Kidney glomerular epithelial cell (primary cell): ENCODE measurements around the gene OR2AG2.

Source experiments
- DNase-seq: peaks from one replicate; lab custom pipeline; 2025; lab: John Stamatoyannopoulos, UW

Gene OR2AG2

DNA sequence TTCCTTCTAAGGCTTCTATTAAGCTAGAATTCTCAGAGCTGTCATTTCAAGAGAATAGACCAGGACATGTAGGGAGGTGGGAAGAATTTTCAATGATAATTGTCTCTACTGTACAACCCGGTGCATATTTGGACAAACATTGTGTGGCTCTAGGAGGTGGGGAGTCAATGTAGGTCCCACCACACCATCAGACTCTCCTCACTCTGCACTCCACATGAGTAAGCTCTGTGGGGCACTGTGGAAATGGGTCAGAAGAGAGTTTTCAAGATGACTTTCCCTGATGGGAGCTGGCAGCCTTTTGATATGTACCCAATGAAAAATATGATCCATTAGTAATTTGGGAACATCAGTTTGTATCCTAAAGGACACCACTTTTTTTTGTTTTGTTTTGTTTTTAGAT lies 33.2 kb downstream of the OR2AG2 start:
- no peak for DNase-seq

DNA sequence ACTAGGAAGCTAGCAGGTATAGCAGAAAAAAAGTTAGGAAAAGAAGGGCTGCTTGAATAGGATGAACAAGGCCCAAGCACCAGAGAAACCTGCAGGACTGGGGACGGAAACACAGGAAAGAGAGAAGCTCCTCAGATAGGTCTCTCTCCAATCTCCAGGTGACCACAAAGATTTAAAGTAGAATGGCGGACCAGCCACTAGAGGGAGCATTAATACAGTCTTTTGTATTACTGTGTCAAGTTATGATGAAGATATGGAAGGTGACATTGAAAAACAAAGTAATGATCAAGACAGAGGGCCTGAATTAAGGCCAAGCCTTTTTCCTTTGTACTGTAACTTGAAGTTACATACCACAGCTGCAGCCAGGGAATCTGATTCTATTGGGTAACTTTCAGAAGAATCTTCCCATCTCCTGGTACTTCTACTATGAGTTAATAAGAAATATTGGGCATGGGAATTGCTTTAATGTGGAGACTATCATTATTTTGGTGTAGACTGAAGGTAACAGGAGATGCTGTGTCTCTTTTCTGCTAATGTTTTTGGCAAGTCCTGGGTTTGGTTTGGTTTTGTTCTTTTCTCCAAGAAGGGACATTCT lies 33.8 kb downstream of the OR2AG2 start:
- peak; percentile 54 for DNase-seq

DNA sequence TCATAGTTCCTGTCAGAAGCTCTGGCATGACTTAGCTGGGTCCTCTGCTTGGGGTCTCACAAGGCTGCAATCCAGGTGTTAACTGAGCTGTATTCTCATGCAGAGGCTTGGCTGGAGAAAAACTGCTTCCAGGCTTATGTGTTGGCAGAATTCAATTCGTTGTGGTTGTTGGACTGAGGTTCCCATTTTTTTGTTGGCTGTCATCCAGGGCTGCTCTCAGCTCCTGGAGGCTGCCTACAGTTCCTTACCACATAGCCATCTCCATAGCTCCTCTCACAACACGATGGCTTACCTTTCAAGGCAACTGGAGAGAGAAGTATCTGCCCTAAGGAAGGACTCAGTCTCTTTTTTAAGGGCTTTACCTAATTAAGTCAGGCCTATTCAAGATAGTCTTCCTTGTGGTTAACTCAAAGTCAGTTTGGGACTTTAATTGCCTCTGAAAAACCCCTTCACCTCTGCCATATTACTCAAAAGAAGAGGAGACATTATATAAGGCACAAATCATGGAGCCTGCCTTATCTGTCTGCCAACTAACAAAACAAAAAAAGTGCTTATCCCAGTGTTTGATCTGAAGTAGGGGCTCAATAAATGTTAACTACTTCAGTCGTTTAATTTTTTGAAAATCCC lies 35.2 kb downstream of the OR2AG2 start:
- no peak for DNase-seq

DNA sequence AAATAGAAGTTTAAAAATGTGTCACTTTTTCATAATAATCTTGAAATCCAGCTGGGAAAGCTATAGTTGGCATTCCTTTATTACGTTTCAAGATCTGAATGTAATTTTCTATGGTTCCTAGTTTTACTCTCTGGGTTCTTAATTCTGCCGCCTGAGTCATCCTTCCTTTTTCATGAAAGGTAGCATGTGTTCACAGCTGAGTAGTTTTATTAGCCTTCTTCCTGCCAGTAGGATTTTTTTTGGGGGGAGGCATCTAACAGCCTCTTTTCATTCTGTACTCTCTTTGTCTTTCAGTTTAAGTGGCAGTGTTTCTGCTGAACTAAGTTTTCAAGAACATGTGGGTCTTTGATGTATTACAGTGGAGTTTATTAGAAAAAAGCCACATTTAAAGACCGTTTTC lies 36.5 kb downstream of the OR2AG2 start:
- DNase-seq = peak; percentile 78

DNA sequence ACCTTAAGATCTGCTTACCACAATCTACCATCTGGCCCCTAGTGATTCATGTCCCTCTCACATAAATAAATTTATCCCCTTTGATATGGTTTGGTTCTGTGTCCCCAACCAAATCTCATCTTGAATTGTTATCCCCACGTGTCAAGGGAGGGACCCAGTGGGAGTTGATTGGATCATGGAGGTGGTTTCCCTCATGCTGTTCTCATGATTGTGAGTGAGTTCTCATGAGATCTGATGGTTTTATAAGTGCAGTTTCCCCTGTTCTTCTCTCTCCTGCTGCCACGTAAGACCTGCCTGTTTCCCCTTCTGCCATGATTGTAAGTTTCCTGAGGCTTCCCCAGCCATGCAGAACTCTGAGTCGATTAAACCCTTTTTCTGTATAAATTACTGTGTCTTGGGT lies 37.2 kb downstream of the OR2AG2 start:
- DNase-seq = no peak

DNA sequence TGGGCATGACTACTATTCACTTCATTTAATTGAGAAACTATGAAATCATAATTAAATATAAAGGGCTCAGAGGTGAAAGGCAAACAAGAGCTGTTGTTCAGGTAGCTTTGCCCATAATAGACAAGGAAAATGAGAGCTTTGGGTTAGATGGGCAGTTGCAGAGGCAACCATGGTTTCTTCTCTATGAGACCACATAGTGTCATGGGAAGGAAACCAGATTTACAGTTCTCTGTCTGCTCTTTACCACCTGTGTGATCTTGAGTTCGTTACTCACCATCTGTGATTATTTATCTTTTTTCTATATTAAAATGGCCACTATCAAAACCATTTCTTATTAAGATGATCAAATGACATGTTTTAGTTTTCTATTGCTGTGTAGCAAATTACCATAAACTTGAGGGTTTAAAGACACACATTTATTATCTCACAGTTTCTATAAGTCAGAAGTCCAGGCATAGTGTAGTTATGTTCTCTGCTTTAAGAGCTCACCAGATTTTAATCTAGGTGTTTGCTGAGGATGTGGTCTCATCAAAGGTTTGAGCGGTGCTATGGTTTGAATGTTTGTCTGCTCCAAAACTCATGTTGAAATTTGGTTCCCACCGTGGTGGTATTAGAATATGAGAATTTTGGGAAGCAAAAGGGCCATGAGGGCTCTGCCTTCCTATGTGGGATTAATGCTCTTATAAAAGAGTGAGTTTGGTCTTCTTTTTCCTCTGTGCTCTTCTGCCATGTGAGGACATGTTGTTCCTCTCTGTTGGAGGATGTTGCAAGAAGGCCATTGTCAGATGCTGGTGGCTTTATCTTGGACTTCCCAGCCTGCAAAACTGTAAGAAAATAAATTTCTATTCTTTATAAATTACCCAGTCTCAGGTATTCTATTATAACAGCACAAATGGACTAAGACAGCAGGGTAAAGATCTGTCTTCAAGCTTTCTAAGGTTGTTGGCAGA lies 38.2 kb downstream of the OR2AG2 start:
- DNase-seq = no peak

DNA sequence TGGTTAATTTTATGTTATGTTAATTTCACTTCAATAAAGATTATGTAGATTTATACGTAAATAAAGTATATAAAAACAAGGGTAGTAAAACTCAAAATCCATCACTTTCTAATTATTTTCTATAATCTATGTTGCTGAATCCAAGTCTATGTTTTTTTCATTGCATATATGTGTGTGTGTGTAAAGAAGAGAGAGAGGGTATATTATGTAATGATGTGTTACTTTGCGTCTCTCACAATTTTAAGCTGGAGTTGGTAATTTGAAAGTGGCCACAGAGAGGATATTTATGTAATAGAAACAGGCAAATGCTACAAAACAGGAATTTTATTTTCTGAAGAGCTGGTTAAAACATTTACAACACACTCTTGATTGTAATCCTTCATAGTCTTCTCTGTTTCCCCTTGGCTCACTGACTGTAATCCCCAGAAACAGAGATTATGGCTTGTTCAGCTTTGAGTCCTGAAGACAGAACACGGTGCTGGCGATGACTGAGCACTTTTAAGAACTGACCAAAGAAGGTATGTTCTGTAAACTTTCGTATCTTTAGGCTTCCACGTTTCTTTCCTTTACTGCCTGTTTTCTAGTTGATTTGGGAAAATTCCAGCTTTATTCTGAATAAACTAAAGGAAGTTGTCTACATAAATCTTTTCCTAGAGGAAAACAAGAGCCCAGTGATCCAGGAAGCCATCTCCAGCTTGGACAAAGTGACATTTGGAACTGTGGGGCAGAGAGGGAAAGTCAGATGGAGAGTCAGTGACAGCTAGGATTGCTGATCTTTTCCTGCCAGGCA lies 43.6 kb downstream of the OR2AG2 start:
- no peak for DNase-seq

DNA sequence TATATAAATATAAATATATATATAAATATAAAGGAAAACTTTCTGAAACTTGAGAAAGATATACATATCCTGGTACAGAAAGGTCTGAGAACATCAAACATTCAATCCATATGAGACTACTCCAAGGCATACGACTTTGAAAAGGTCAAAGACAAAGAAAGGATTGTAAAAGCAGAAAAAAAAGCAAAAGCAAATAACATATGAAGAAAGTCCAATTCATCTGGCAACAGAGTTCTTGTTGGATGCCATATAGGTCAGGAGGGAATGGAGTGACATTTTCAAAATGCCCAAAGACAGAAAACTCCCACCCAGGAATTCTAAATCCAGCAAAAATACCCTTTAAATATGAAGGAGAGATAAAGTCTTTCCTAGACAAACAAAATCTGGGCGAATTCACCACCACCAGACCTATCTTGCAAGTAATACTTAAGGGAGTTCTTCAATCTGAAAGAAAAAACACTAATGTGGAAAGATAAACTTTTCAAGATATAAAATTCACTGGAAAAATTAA lies 46.3 kb downstream of the OR2AG2 start:
- no peak for DNase-seq

DNA sequence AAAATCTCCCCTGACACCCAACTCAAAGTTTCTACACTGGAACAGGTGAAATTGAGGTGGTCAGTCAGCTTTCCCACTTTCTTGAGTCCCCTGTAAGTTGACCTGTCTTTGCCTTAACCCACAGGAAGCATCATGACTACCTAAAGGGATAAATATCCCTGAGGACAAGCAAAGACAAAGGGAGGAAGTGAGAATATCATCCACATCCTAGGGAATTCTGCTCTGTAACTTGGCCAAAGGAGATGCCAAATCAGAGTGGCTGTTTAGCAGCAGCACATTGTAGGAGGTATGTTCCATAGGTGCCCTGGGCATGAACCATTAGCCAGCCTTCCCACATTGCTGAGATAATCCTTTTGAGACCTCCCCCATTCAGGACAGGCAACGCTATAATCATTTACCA lies 47.8 kb downstream of the OR2AG2 start:
- DNase-seq = no peak

DNA sequence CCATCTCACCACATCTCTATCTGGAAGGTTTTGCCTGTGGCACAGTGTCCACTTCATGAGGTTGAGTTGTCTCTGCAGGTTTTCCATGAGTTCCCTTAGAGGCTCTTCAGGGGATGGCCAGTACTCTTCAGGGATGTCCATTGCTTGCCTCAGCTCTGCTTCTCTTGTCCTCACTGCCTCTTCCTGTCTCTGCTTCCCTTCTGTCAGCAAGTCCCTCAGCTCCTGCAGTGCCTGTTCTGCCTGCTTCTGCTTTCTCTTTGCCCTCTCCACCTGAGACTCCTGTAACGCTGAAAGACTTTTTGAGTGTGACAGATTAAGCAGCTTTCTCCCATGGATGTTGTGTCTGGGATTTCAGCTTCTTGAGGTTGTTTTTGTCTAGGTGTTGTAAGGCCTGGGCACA lies 50.4 kb downstream of the OR2AG2 start:
- no peak for DNase-seq

DNA sequence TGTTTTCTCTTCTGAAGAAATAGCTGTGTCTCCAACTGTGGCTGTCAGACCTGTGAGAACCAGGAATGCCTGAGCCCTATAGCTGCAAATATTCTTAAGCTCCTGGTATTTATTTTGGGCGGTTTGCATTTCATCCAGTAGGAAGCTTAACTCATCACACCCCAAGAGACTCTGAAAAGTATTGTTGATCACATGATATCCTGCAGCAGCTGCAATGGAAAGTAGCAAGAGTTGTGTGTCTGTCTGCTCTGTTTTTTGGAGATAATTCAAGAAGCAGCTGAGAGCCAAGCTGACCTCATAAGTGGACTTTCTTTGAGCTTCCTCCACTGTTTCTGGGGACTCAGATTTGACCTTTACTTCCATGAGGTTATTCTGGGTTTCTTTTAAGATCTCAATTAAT lies 52.2 kb downstream of the OR2AG2 start:
- no peak for DNase-seq

DNA sequence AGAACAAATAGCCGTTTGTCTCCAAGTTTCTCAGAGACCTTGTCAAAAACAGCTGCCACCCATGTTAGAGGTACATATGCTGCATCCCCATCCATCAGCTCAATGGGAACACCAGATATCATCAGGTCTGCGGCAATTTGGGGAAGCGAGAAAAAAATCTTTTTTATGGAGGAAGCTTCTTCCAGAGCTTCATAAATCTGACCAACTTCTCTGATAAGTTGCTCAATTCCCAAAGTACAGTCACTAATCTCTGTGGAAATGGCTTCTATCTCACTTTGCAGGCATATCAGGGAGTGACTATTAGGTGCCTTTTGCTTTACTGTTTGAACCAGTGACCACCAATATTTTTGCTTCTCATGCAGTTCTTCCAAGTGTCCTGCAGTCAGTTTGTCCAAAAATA lies 54.4 kb downstream of the OR2AG2 start:
- no peak for DNase-seq
